SK-N-SH (cell line): ENCODE measurements around the gene NECTIN1. TPM values are rescaled to one million over a fixed set of nuclear protein-coding genes. Genes with fewer than 3 reads are reported as not detected.

ENCODE experiments used
- CTCF ChIA-PET: fragments of 300-600, 350-600 bp; formaldehyde crosslinking; extraction: SDS; loops from one replicate; lab custom pipeline; 2021; lab: Yijun Ruan, JAX
- POLR2A ChIA-PET: fragments of 350-600 bp; sonication (Branson Sonifier 250); formaldehyde crosslinking; extraction: SDS; loops from one replicate; lab custom pipeline; 2020; ENCODE audit warnings: antibody characterized with exemption, inconsistent platforms; lab: Yijun Ruan, JAX
- DNase-seq: peaks from one replicate; pipeline ENCODE4 v3.0.0; 2012
- H2AFZ ChIP-seq: fragments of 200-600 bp; sonication (generic); 2 replicates; pipeline ENCODE4 v1.8.1; 2016; ENCODE audit warnings: antibody characterized with exemption, mild to moderate bottlenecking, low read depth
- H3F3A ChIP-seq: fragments of 200-600 bp; sonication (generic); replicated peaks from 2 replicates; pipeline ENCODE3; 2016; ENCODE audit warnings: antibody characterized with exemption, mild to moderate bottlenecking; ENCODE audit not compliant: insufficient read depth
- H3K27ac ChIP-seq, 2 experiments: fragments of 200-500 bp in 1 of 2; fragments of 200-600 bp in 1 of 2; sonication (Bioruptor generic) in 1 of 2; sonication (generic), shearing (Covaris generic) in 1 of 2; 2 replicates each; pipeline versions ENCODE4 v1.5.1 to v1.6.1; 2014 to 2016; ENCODE audit warnings: low read depth in 2 of 2, inconsistent platforms in 1 of 2, low read length in 1 of 2, mild to moderate bottlenecking in 1 of 2, mixed read lengths in 1 of 2
- H3K27me3 ChIP-seq: fragments of 200-600 bp; sonication (generic), shearing (Covaris generic); 2 replicates; pipeline ENCODE4 v1.6.1; 2016; ENCODE audit warnings: mixed run types; ENCODE audit not compliant: insufficient read depth
- H3K36me3 ChIP-seq, 2 experiments: fragments of 200-500 bp in 1 of 2; fragments of 200-600 bp in 1 of 2; sonication (Bioruptor generic) in 1 of 2; sonication (generic) in 1 of 2; replicated peaks in 1 of 2; 2 replicates each; pipeline versions ENCODE3 to v1.5.1; 2014 to 2016; ENCODE audit warnings: low read length in 1 of 2, mild to moderate bottlenecking in 1 of 2; ENCODE audit not compliant: insufficient read depth in 2 of 2, control insufficient read depth in 1 of 2
- H3K4me1 ChIP-seq, 2 experiments: fragments of 200-500 bp in 1 of 2; fragments of 200-600 bp in 1 of 2; sonication (Bioruptor generic) in 1 of 2; sonication (generic), shearing (Covaris generic) in 1 of 2; 2 replicates each; pipeline versions ENCODE4 v1.5.1 to v1.6.1; 2014 to 2016; ENCODE audit warnings: low read depth in 1 of 2, low read length in 1 of 2, mixed run types in 1 of 2; ENCODE audit not compliant: insufficient read depth in 2 of 2, control insufficient read depth in 1 of 2
- H3K4me2 ChIP-seq: fragments of 200-600 bp; sonication (generic), shearing (Covaris generic); 2 replicates; pipeline ENCODE4 v1.6.1; 2017; ENCODE audit warnings: mixed run types
- H3K4me3 ChIP-seq, 2 experiments: fragments of 200-500 bp in 1 of 2; fragments of 200-600 bp in 1 of 2; sonication (Bioruptor generic) in 1 of 2; sonication (generic), shearing (Covaris generic) in 1 of 2; 2 replicates each; pipeline versions ENCODE4 v1.5.1 to v1.8.1; 2014 to 2016; ENCODE audit warnings: low read depth in 2 of 2, inconsistent platforms in 1 of 2, low read length in 1 of 2, mild to moderate bottlenecking in 1 of 2, mixed read lengths in 1 of 2, moderate library complexity in 1 of 2
- H3K79me2 ChIP-seq: fragments of 200-600 bp; sonication (generic); 2 replicates; pipeline ENCODE4 v1.8.1; 2017; ENCODE audit warnings: mild to moderate bottlenecking; ENCODE audit not compliant: insufficient read depth
- H3K9ac ChIP-seq: fragments of 200-600 bp; sonication (generic); 2 replicates; pipeline ENCODE4 v1.6.1; 2017; ENCODE audit warnings: mixed run types
- H3K9me2 ChIP-seq: fragments of 200-600 bp; sonication (generic); 2 replicates; pipeline ENCODE4 v1.6.1; 2017; ENCODE audit warnings: mixed run types
- H3K9me3 ChIP-seq: fragments of 200-600 bp; sonication (generic); 2 replicates; pipeline ENCODE4 v1.6.1; 2017; ENCODE audit warnings: mixed run types, mild to moderate bottlenecking, moderate library complexity
- H4K20me1 ChIP-seq: fragments of 200-600 bp; sonication (generic); 2 replicates; pipeline ENCODE4 v1.6.1; 2017; ENCODE audit warnings: mild to moderate bottlenecking, mixed run types; ENCODE audit not compliant: insufficient read depth
- ELF1 ChIP-seq: IDR thresholded peaks from 2 replicates; pipeline ENCODE4 v1.4.0; 2012
- GATA2 ChIP-seq: sonication (generic); formaldehyde crosslinking; IDR thresholded peaks from 2 replicates; pipeline ENCODE4 v1.5.0; 2020; ENCODE audit warnings: mild to moderate bottlenecking, missing genetic modification reagents
- NRF1 ChIP-seq: IDR thresholded peaks from 2 replicates; pipeline ENCODE4 v1.6.1; 2012; ENCODE audit warnings: low read depth, mild to moderate bottlenecking, low read length
- RAD21 ChIP-seq: IDR thresholded peaks from 2 replicates; pipeline ENCODE4 v1.6.1; 2012; ENCODE audit warnings: mild to moderate bottlenecking, low read length
- SIN3A ChIP-seq: IDR thresholded peaks from 2 replicates; pipeline ENCODE4 v1.6.1; 2012; ENCODE audit warnings: low read depth, mild to moderate bottlenecking, low read length, moderate library complexity, borderline replicate concordance
- SMC3 ChIP-seq: IDR thresholded peaks from 2 replicates; pipeline ENCODE4 v1.6.1; 2012; ENCODE audit warnings: low read depth, low read length, improper control_type of control experiment
- WGBS: methylation state at CpG from one replicate; pipeline ENCODE4 v1.1.6; 2017; ENCODE audit warnings: low lambda C conversion rate; 5-methylcytosine and 5-hydroxymethylcytosine counted together
- polyA plus RNA-seq, 3 experiments: library from polyadenylated mRNA; depleted of rRNA; stranded (reverse); fragments of >200 nt; gene quantifications; 2 replicates each; pipeline ENCODE4 v1.2.3, GENCODE V29; 2012
- TF ChIP-seq, protein P1 (sequence below): IDR thresholded peaks from 2 replicates; pipeline ENCODE4 v1.4.0; 2012; ENCODE audit warnings: low read depth
- TF ChIP-seq, protein P2 (sequence below): fragments of 150-350 bp; IDR thresholded peaks from 2 replicates; pipeline ENCODE4 v1.6.1; 2017; ENCODE audit warnings: antibody characterized with exemption, low read length, low read depth, borderline replicate concordance

The NECTIN1 gene
- polyA plus RNA-seq, 1 of the 3 experiments (the other 2 are of a cell fraction), result 9.1 TPM

DNA sequence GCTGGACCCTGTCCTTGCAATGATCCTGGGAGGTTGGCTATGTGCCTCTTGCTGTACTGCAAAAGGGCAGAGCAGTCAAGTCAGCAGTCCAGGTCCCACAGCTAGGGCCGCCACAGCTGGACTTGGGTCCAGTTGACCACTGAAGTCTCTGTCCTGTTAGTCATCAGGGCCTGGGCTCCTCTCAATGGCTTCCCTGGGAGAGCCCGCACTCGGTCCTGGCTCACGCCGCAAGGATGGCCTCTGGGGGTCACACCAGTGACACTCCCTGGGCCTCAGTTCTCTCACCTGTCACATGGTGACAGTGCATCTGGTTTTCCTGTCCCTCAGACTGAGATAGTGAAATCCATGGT is 85.1 kb downstream of the NECTIN1 start:
- no peak for TF ChIP-seq NRF1
- TF ChIP-seq, protein P1, sequence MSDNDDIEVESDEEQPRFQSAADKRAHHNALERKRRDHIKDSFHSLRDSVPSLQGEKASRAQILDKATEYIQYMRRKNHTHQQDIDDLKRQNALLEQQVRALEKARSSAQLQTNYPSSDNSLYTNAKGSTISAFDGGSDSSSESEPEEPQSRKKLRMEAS, result no peak
- TF ChIP-seq RAD21, result no peak
- TF ChIP-seq ELF1, result no peak
- TF ChIP-seq SMC3, result no peak
- no peak for TF ChIP-seq SIN3A
- TF ChIP-seq, all 33 proteins: peak for 0
- Histone ChIP-seq H3F3A (no peaks in the 10 kb centered on the region), H3K4me3 (no peak overlapping the region), H4K20me1 (no peaks in the 10 kb centered on the region), H3K4me1 (peaks cover 0 to 17% of the 10 kb centered on the region in 2 experiments; a peak in 1 of 4 replicates), H3K9me3 (no peaks in the 10 kb centered on the region), H3K9me2 (no peaks in the 10 kb centered on the region), H3K4me2 (no peak overlapping the region), H3K27ac (no peak overlapping the region), H3K9ac (no peak overlapping the region), H2AFZ (no peak overlapping the region), H3K27me3 (no peaks in the 10 kb centered on the region), H3K79me2 (no peaks in the 10 kb centered on the region), H3K36me3 (no peaks in the 10 kb centered on the region)
- ChIA-PET CTCF (interaction anchor here (0.7 to 2.1 kb wide), 4 partner anchors 19 to 465 kb away, joined by 3 to 8 read pairs (median 4); no protein-coding TSS in a partner anchor), POLR2A (no interaction called here)
- DNase-seq, result no peak
- WGBS, result 100% methylated on average over 1 of the region's 5 CpGs

DNA sequence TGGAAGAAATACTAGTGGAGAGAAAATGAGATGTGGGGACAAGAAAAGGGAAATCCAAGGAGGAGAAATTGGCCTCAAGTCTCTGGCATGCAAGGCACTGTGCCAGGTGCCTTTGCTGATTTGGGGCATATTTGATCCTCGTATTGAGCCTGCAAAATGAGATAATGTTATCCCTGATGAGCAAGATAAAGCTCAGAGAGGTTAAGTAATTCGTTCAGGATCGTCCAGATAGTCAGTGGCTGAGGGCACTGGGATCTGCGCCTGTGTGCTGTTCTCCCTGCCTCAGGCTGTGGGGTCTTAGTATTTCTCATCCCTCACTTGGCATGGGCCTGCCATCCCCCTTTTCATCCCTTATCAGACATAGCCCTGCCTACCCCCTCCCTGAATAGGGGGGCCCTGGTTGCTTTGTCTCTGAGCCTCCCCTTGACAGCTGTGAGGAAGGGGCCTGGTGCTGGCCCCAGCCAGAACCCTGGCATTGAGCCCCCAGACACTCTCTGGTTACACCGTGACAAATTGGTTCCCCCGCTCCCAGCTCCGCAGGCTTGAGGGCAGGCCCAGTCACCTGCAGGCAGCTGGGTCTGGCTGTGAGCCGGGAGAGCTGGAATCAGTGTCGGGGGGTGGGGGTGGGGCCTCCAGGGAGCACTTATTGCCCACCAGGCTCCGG is 85.7 kb downstream of the NECTIN1 start:
- peak; percentile 60 for DNase-seq
- H3K4me3 ChIP-seq, result no peak overlapping the region
- no peaks in the 10 kb centered on the region for H3K36me3 ChIP-seq
- no peak overlapping the region for H2AFZ ChIP-seq
- no peaks in the 10 kb centered on the region for H3K79me2 ChIP-seq
- no peaks in the 10 kb centered on the region for H3K9me3 ChIP-seq
- POLR2A ChIA-PET, result no interaction called here
- H3K27ac ChIP-seq, result no peak overlapping the region; a peak in 1 of 4 replicates
- H3K4me1 ChIP-seq, result peaks cover 0 to 17% of the 10 kb centered on the region in 2 experiments; a peak in 1 of 4 replicates
- TF ChIP-seq GATA2 (CRISPR knock-in tag), result peak; percentile 57; the same call in 1 of the 2 replicates
- TF ChIP-seq, protein P2, sequence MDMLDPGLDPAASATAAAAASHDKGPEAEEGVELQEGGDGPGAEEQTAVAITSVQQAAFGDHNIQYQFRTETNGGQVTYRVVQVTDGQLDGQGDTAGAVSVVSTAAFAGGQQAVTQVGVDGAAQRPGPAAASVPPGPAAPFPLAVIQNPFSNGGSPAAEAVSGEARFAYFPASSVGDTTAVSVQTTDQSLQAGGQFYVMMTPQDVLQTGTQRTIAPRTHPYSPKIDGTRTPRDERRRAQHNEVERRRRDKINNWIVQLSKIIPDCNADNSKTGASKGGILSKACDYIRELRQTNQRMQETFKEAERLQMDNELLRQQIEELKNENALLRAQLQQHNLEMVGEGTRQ, result no peak
- TF ChIP-seq, all 33 proteins: peak for 1
- CTCF ChIA-PET, result interaction anchor here (0.7 to 2.1 kb wide), 5 partner anchors 19 to 465 kb away, joined by 3 to 8 read pairs (median 4); no protein-coding TSS in a partner anchor
- H3F3A ChIP-seq, result no peaks in the 10 kb centered on the region
- H3K9me2 ChIP-seq, result no peaks in the 10 kb centered on the region
- no peaks in the 10 kb centered on the region for H3K27me3 ChIP-seq
- H4K20me1 ChIP-seq, result no peaks in the 10 kb centered on the region
- 70% methylated on average over 4 of the region's 10 CpGs for WGBS
- no peak overlapping the region for H3K4me2 ChIP-seq
- no peak overlapping the region for H3K9ac ChIP-seq
